ENCODE measurements around the gene CDH4. TPM values are rescaled to one million over a fixed set of nuclear protein-coding genes. Genes with fewer than 3 reads are reported as not detected.

Gene CDH4
- polyA plus RNA-seq, 1 donor (not counting 4 experiments of a cell fraction or from before 2014, with no cell fraction given) = 2.2 TPM

- Histone ChIP-seq H3K4me3 (ENCODE audit: control insufficient read depth in 2 of 3, extremely low read depth in 1 of 3, insufficient read depth in 2 of 3, low read depth in 1 of 3, low read length in 3 of 3) (no peak overlapping the region), H3K36me3 (ENCODE audit: control insufficient read depth in 2 of 2, extremely low read depth in 1 of 2, insufficient read depth in 2 of 2, low read length in 2 of 2) (no peaks in the 10 kb centered on the region), H3K27ac (ENCODE audit: control insufficient read depth, insufficient read depth, low read length) (no peak overlapping the region), H2AFZ (ENCODE audit: control insufficient read depth, low read length) (no peak overlapping the region), H3K4me1 (ENCODE audit: control insufficient read depth, extremely low read depth, insufficient read depth, low read length) (peaks cover 10% of the 10 kb centered on the region), H3K27me3 (ENCODE audit: control insufficient read depth, extremely low read depth, insufficient read depth, low read length) (no peaks in the 10 kb centered on the region), H4K20me1 (ENCODE audit: control insufficient read depth, extremely low read depth, insufficient read depth, low read length) (peaks cover 27% of the 10 kb centered on the region), H3K79me2 (ENCODE audit: control insufficient read depth, insufficient read depth, low read length) (peaks cover 9% of the 10 kb centered on the region), H3K9me3 (ENCODE audit: control insufficient read depth, low read depth, low read length) (no peaks in the 10 kb centered on the region), H3K9ac (ENCODE audit: control insufficient read depth, extremely low read depth, insufficient read depth, low read length) (no peak overlapping the region), H3K4me2 (ENCODE audit: control insufficient read depth, extremely low read depth, insufficient read depth, low read depth, low read length) (no peak overlapping the region), H3K9me1 (ENCODE audit: control insufficient read depth, extremely low read depth, insufficient read depth, low read length) (no peaks in the 10 kb centered on the region)
- no peak for TF ChIP-seq CTCF (optimal IDR thresholded peaks at IDR 0.05 in 1 of 3, IDR thresholded peaks at IDR 0.05 in 1 of 3, conservative IDR thresholded peaks at IDR 0.05 in 1 of 3; ENCODE audit: extremely low read depth in 1 of 3, insufficient read depth in 2 of 3, low read length in 3 of 3)
- TF ChIP-seq EZH2 (IDR thresholded peaks at IDR 0.05; ENCODE audit: low read length) = no peak
- dilution Hi-C loops (cut with MboI; ENCODE audit: extremely low pct_ligation_motif_present, low sequenced_read_pairs) = no loop called here
- no peak for FAIRE-seq
- no peak for DNase-seq (ENCODE audit: low read depth, low spot score)
These were observed 240.0 kb downstream of the CDH4 start for GRCh38 chr20:61492065-61492464.

- Histone ChIP-seq H3K9me3 (ENCODE audit: control insufficient read depth, low read depth, low read length) (no peaks in the 10 kb centered on the region), H2AFZ (ENCODE audit: control insufficient read depth, low read length) (no peak overlapping the region), H3K36me3 (ENCODE audit: control insufficient read depth in 2 of 2, extremely low read depth in 1 of 2, insufficient read depth in 2 of 2, low read length in 2 of 2) (no peaks in the 10 kb centered on the region), H4K20me1 (ENCODE audit: control insufficient read depth, extremely low read depth, insufficient read depth, low read length) (peaks cover 24% of the 10 kb centered on the region), H3K9me1 (ENCODE audit: control insufficient read depth, extremely low read depth, insufficient read depth, low read length) (no peaks in the 10 kb centered on the region), H3K4me3 (ENCODE audit: control insufficient read depth in 2 of 3, extremely low read depth in 1 of 3, insufficient read depth in 2 of 3, low read depth in 1 of 3, low read length in 3 of 3) (no peak overlapping the region), H3K27ac (ENCODE audit: control insufficient read depth, insufficient read depth, low read length) (no peak overlapping the region), H3K4me2 (ENCODE audit: control insufficient read depth, extremely low read depth, insufficient read depth, low read depth, low read length) (no peak overlapping the region), H3K9ac (ENCODE audit: control insufficient read depth, extremely low read depth, insufficient read depth, low read length) (no peak overlapping the region), H3K4me1 (ENCODE audit: control insufficient read depth, extremely low read depth, insufficient read depth, low read length) (no peaks in the 10 kb centered on the region), H3K27me3 (ENCODE audit: control insufficient read depth, extremely low read depth, insufficient read depth, low read length) (no peaks in the 10 kb centered on the region), H3K79me2 (ENCODE audit: control insufficient read depth, insufficient read depth, low read length) (peaks cover 9% of the 10 kb centered on the region)
- no peak for DNase-seq (ENCODE audit: low read depth, low spot score)
- dilution Hi-C loops (cut with MboI; ENCODE audit: extremely low pct_ligation_motif_present, low sequenced_read_pairs) = no loop called here
- no peak for FAIRE-seq
- TF ChIP-seq EZH2 (IDR thresholded peaks at IDR 0.05; ENCODE audit: low read length) (no peak), CTCF (optimal IDR thresholded peaks at IDR 0.05 in 1 of 3, IDR thresholded peaks at IDR 0.05 in 1 of 3, conservative IDR thresholded peaks at IDR 0.05 in 1 of 3; ENCODE audit: extremely low read depth in 1 of 3, insufficient read depth in 2 of 3, low read length in 3 of 3) (no peak)
These were observed 241.8 kb downstream of the CDH4 start for GRCh38 chr20:61493798-61494305.

Data from keratinocyte (primary cell).